Kidney glomerular epithelial cell (primary cell): Measurements from ENCODE around the gene PRKG1.
A peak's percentile ranks its signal among the peaks of the same experiment; 100 is the strongest.
"Not testable (repeated sequence)": the region's sequence is repeated elsewhere in the genome, so short reads cannot be mapped to it uniquely, and the experiment has no call there.

ENCODE experiments used
- DNase-seq: peaks from one replicate; lab custom pipeline; 2025; lab: John Stamatoyannopoulos, UW

The PRKG1 gene

DNA sequence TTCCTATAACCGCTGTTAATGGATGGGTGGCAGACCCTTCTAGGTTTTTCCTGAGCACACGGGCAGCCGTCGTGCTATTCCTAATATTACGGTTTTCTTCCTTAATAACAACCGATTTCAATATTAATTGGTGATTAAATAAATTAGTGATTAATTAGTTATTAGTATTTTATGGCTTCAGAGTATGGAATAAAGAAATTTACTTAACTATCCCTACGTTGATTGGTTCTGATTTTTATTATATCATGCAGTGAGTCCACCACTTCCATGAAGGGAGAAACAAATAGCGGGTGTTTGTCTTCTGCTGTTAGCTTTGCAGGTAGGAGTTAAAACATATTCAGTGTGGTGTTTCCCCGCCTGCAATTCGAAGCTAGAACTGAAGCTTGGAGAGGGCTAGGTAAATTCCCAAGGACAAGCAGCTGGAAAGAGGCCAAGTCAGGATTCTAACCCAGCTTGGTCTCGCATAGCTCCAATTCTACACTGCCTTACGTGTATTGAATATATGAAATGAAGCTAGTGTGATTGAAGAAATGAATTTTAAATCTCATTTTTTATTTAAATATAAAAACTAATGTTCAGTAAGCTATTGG lies 626.0 kb downstream of the PRKG1 start:
- DNase-seq = peak; percentile 42

DNA sequence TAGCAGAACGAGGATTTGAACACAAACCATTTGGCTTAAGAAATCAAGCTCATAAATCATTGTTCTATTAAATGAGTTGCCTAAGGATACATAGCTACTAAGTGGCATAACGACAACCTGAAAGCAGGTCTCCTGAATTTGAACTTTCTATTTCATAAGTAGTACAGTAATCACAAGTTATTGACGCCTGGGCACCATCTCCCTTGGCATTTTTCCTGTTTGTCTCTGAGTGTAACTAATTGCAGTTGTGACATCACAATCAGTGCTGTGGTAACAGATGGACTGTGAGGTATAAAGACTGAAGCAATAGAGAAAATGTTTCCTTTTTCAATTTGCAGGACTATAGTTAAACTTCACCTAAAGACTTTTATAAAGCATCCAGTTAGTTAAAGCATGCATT lies 631.5 kb downstream of the PRKG1 start:
- DNase-seq = no peak

DNA sequence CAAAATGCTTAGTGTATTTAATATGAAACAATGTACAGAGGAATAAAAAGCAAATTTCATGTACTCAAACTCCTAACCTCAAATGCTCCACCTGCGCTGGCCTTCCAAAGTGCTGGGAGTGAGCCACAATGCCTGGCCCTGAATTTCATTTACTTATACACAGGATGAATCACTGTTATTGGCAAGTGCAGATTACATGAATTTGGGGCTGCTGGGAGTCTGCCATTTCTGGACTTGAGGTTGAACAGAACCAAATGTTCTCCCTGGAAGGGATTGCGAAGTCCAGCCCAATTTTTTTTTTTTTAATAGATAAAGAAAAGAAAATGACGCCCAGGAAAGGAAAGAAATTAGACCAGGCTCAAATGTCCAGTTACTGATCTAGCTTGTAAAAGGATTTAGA lies 631.9 kb downstream of the PRKG1 start:
- no peak for DNase-seq

DNA sequence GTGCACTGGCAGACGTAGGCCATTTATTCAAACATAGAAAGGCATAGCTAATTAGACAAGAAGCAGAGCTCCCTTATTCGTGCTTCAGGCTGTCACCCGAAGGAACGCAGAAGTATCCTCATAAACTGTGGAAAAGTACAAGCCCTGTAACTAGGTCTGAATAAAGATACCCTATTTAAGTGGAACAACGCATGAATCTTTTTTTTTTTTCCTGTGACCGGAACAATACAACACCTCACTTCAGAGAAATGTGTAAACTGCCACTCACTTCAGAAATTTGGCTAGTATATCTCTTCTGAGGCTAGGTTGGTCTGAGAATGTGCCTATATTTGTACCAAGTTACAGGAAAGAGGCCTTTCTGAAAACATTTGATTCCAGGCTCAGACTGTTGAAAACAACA lies 633.1 kb downstream of the PRKG1 start:
- no peak for DNase-seq

DNA sequence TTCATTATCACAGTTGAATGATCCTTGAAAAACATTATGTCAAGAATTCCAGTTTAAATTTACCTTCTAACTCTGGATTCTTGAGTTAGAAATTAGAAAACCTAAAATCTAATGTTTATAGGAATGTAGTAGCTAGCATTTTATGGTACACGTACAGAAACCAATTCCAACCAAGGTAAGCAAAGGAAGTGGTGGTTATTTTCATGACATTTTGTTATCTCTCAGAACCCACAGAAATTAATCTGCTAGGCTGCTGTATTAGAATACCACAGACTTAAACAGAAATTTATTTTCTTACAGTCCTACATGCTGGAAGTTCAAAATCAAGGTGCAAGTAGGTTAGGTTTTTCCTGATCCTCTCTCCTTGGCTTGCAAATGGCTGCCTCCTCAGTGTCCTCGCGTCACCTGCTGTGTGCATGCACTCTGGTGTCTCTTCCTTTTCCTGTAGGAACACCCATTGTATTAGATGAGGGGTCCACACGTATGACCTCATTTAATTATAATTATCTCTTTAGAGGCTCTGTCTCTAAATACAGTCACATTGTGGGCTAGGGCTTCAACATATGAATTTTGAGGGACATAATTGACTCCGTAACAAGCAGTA lies 633.6 kb downstream of the PRKG1 start:
- DNase-seq = no peak

DNA sequence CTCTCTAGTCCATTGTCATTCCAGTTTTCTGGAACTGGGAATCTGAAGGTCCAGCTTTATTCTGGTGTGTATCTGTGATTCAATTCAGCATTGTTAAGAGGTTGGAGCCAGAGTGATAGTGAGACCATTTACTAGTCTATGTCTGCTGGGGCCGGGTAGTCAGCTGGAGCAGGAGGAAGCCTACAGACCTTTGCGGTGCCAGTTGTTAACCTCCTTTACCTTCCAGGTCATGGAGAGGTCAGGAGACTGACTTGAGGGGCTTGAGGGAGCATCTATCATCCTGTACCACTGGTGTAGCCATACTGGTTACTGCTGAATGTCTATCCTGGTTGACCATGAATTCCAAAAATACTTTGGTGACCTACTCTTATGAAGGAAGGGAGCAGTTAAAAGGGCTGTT lies 634.3 kb downstream of the PRKG1 start:
- no peak for DNase-seq

DNA sequence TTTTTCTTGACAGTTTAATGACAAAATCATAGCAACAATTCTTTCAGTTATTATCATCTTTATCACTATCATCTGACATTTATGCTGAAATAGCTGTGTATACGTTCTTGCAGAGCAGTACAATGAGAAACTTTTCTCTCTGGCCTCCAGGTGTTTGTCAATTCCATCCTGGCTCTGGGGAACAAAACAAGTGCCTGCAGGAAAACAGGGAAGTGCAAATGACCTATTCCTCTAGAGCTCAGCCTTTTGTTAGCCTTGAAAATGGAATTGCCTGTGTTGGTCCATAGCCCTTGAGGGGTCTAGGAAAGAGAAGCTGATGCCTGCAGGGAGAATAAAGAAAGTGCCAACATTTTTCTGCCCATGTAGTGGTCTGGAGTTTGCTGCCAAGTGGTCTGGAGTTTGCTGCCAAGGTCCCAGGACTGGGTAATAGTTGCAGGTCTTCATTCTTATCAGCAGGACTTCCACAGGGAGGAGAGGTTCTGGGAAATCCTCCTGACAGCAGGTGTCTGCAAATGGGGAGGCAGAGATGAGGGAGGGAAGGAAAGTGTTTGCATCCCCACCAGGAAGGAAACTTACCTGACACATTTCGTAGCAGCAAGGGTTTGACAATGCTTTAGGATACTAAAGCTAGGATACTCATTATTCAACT lies 635.2 kb downstream of the PRKG1 start:
- DNase-seq = no peak

DNA sequence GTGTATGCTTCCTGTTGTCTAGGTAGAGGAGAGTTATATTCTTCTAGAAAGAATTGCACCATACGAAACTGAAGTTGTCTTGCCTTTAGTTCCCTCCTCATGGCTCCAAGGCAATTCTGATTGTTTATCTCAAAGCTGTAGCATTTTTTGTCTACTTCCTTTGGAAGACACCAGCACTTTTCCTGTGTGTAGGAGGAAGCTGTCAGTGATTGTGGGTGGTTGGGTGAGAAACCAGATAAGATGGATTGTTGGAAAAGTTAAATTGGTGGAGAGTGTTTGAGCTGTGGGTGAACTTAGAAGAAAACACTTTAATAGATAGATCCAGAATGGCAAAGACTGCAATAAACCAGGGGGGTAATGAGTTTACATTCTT lies 637.2 kb downstream of the PRKG1 start:
- DNase-seq = no peak

DNA sequence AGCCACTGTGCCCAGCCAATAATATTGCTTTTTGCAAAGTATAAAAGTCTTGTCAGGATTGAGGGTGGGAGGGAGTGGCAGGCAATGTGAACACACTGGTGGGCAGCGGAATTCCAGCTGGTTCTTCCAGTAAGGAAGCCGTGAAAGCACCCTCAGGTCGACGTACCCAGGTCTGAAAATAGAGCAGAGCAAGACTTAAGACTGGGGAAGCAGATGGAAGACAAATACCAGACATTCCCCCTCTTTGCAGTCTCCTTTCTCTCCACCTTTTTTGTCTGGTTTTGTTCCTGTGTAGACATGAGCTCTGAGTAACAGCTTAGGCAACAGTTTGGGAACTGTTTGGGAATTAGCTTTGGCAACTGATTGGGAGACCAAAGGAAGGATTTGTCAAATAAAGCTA lies 642.7 kb downstream of the PRKG1 start:
- DNase-seq = no peak

DNA sequence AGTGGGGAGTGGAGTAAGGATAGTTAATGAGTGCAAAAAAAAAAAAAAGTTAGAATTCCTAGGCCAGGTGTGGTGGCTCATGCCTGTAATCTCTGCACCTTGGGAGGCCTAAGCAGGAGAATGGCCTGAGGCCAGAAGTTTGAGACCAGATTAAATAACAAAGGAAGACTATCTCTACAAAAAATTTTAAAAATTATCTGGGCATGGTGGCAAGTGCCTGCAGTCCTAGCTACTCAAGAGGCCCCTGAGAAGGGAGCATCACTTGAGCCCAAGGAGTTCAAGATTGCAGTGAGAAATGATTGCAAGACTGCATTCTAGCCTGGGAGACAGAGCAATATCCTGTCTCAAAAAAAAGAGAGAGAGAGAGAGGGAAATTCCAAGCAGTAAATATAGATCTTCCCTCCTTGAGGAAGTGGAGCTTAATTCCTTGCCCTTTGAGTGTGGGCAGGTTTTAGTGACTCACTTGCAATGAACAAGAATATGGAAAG lies 644.6 kb downstream of the PRKG1 start:
- DNase-seq = peak; percentile 42

DNA sequence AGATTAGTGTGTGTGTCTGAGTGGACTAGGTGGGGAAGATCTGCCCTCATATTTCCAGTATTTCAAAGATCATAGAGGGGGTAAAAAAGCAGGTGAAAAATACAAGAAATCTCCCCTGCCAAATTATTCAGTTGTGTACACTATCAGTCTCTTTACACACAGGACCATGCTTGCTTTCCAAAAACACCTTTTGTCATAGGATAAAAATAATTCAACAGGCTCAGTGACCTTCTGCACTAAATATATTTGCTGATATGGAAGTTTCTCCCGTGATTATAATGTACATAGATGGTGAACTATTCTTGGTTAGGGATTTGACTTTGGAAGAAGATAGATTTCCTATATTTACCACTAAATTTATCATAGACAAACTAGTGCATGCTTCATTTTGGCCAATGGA lies 649.8 kb downstream of the PRKG1 start:
- DNase-seq = no peak

DNA sequence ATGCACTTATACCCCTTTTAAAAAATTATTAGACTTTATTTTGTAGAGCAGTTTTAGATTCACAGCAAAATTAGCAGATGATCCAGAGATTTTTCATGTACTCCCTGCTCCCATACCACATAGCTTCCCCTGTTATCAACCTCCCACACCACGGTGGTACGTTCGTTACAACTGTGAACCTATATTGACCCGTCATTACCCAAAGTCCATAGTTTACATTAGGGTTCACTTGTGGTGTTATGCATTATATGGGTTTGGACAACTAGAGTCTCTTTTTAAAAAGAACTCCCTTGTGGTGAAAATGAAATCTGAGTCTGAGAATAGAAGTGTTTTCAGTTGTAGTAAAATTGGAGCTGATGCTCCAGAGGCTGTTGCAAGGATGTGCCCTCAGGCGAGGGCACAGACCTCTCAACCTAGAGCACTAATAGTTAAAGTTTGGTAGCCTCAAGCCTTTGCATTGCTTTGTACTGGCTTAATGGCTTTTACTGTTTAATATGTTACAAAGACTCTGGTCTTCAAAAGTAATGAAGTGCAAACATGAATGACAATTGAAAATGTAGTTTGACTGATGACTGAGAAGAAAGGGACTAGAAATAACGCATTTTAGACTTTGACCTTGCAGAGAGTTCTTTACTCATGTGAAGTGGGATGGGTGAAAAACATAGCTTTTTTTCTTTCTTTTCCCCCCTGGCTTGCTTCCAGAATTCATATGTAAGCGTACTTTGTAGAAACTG lies 655.7 kb downstream of the PRKG1 start:
- DNase-seq = no peak

DNA sequence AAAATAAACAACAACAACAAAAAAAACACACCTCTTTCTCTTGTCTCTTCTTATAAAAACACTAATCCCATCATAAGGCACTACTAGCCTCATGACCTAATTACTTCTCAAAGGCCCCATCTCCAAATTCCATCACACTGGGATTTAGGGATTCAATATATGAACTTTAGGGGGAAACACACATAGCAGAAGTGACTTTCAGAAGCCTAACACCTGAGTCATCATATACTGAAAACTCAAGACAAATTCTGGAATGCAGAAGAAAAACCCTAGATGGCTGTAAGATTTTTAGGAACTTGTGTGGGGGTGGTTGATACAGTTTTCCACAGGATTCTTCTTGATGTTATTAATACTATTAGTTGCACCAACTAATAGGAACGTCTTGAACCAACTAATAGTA lies 658.8 kb downstream of the PRKG1 start:
- DNase-seq = no peak

DNA sequence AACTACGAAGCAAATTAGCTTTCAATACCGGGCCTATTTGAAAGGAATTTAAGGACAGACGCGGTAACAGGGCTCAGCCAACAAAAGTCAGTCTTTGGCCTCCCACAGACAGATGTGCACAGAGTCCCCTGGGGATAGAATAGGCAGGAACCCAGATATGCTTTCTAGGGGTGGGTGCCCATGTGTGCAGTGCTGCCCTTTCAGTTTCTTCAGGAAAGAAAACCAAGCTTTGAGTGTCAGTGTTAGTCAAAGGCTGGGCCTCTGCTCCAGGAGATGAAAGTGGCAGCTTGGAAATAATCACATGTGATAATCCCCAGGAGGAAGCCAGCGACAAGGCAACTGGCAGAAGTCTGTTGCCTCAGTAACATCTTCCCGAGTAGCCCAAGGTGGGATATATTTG lies 668.9 kb downstream of the PRKG1 start:
- no peak for DNase-seq

DNA sequence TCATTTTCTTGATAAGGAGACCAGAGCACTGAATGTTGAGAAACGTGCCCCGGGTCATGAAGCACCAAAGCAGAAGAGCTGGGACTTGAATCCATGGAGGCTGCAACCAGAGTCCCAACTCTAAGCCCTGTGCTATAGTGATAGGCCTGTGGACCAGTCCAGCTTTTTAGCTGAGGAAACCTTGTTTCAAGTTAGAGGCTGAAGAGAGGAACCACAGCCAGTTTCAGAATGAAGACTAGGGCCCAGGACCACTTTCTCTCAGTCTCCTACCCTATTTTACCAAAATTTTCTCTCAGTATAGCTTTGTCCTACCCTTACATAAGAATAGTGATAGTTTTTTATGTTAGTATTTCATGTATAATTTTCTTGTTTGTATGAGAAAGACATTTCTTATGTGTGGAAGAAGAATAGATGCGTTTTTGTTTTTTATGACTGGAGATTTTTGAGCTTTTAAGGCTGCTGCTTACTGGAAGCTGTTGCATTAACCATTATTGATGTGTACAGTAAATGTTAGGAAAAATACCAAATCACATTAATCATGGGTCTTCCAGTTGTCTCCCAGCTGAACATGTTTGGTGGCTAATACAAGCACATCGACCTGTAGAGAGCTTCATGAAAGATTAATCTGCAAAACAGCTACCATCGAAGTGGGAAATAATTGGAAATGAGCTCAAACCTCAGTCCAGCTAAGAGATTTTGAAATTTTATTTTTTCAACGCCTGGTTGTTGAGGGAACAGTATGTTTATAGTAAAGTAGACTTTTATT lies 670.1 kb downstream of the PRKG1 start:
- no peak for DNase-seq

DNA sequence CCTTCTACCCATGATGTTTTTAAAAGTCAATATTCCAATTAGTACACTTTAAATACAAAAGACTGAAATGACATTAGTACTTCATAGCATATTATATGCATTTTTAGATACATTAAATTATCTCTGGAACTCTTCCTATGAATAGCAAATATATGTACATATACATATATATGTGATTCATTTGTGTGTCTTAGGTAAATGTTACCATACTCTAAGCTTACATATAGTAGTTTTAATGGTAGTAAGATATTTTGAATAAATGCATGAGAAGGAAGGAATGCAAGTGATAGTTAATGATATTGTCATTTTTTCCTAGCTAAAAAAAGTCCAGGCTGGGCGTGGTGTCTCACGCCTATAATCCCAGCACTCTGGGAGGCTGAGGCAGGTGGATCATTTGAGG lies 671.1 kb downstream of the PRKG1 start:
- no peak for DNase-seq

DNA sequence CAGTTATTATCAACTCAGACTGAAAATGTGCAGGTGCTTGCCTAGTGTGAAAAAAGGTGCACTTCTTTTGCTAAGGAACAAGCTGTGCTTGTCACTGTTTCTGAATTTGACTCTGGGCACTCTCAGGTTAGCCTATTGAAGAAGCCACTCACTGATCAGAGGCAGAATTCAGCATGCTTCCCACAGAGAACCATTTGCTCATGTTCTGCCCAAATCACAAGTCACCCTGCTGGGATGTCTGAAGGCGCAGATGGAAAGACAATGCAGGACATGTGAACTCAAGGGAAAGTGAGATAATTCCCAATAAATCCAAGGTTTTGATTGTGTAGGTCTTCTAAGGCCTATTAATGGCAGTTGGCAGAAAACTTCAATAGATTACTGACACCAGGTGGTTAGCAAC lies 672.9 kb downstream of the PRKG1 start:
- DNase-seq = no peak

DNA sequence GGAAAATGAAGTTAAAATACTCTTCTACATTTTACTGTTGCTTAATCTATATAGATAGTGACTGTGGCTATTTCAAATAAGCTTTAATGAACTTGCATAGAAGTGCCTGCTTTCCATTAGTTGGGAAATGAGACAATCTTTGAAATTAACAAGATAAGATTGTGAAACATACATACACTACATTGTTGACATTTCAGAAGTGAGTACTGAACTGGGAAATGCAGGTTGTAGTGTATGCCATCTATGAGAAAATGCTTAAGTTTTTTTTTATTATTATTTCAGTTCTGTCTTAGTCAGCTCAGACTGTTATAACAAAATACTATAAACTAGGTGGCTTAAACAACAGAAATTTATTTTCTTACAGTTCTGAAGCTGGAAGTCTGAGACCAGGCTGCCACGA lies 674.7 kb downstream of the PRKG1 start:
- no peak for DNase-seq

DNA sequence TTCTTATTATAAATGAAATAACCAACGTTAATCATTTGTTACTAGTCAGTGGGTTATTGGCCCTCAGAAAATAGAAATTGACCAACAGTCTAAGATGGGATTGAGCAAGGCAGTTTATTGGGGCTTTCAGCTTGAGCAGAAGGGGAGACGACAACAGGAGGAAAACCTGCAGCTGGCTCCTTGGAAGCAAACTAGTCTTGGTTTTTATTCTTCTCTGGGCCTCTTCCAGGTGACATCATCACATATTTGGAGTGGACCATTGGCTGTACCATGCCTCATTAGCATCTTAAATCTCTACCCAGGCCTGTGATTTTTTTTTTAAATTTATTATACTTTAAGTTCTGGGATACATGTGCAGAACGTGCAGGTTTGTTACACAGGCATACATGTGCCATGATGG lies 684.1 kb downstream of the PRKG1 start:
- DNase-seq = no peak

DNA sequence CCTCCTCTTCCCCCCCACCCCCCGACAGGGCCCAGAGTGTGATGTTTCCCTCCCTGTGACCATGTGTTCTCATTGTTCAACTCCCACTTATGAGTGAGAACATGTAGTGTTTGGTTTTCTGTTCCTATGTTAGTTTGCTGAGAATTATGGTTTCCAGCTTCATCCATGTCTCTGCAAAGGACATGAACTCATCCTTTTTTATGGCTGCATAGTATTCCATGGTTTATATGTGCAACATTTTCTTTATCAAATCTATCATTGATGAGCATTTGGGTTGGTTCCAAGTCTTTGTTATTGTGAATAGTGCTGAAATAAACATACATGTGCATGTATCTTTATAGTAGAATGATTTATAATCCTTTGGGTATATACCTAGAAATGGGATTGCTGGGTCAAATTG lies 684.6 kb downstream of the PRKG1 start:
- not testable (repeated sequence) for DNase-seq

DNA sequence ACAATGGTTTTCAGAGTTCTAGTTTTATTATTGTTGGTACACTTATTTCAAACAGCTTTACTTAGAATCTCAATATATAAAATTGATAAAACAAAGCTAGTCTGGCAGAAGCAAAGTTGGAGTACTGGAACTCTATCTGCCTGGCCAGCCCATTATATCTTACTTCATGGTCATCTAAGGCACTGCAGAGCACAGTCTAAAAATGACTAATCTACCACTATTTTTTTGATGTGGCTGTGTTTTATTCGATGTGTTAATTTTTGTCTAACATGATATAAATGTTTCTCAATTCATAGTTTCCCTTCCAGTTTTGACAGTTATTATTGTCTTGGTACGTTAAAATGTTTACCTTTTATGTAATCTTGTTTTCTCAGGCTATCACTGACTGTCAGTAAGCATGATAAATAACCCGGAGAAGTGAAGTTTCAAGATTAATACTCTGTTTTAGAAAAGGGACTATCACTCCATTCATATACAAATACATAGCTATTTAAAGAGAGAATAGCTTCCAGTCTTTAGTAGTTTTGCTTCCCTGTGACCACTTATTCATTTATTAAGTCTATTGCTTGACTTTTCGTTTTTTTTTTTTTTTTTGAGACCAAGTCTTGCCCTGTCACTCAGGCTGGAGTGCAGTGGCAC lies 685.7 kb downstream of the PRKG1 start:
- no peak for DNase-seq
